DND-41 (cell line): ENCODE measurements around the gene ADGRA3.

Source experiments
- EZH2 ChIP-seq: IDR thresholded peaks from 3 replicates; pipeline ENCODE4 v1.6.1; 2012; ENCODE audit warnings: borderline replicate concordance, low read depth, mild to moderate bottlenecking, moderate library complexity, low read length, inconsistent platforms; ENCODE audit not compliant: severe bottlenecking
- TF ChIP-seq, protein P1 (sequence below): IDR thresholded peaks from 2 replicates; pipeline ENCODE4 v1.5.1; 2012; ENCODE audit warnings: borderline replicate concordance, low read length, moderate library complexity, mild to moderate bottlenecking; ENCODE audit not compliant: poor library complexity, severe bottlenecking; ENCODE audit errors: extremely low read depth

DNA sequence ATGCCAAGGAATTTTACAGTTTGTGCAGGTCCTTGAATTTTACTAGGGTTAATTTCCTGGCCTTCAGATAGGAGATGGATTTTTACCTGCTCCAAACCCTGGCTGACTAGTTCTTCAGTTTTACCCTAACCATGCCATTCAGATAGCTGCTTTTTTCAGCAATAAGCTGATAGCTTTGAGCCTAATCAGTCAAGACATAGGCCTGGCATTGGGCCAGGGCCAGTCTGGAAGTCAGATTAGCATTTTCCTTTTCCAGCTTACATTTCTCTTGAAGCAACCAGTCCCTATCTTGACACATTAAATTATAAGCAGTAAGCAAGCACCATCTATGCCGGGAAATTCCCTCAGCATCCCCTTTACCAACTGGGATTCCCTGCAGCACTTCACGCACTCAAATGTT is 177.1 kb downstream of the ADGRA3 start:
- TF ChIP-seq, protein P1, sequence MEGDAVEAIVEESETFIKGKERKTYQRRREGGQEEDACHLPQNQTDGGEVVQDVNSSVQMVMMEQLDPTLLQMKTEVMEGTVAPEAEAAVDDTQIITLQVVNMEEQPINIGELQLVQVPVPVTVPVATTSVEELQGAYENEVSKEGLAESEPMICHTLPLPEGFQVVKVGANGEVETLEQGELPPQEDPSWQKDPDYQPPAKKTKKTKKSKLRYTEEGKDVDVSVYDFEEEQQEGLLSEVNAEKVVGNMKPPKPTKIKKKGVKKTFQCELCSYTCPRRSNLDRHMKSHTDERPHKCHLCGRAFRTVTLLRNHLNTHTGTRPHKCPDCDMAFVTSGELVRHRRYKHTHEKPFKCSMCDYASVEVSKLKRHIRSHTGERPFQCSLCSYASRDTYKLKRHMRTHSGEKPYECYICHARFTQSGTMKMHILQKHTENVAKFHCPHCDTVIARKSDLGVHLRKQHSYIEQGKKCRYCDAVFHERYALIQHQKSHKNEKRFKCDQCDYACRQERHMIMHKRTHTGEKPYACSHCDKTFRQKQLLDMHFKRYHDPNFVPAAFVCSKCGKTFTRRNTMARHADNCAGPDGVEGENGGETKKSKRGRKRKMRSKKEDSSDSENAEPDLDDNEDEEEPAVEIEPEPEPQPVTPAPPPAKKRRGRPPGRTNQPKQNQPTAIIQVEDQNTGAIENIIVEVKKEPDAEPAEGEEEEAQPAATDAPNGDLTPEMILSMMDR = no peak
- no peak for TF ChIP-seq EZH2
